Esophagus squamous epithelium (tissue), 5 donors: ENCODE measurements around the gene CALCR. TPM values are rescaled to one million over a fixed set of nuclear protein-coding genes. Genes with fewer than 3 reads are reported as not detected.
"Not testable (repeated sequence)": the region's sequence is repeated elsewhere in the genome, so short reads cannot be mapped to it uniquely, and the experiment has no call there.

Experiments used
- DNase-seq: peaks from one replicate; lab custom pipeline; 2025; lab: John Stamatoyannopoulos, UW
- H3K27ac ChIP-seq, 4 donors: fragments of 200-600 bp; sonication (generic); one replicate each; pipeline ENCODE4 v1.5.1; 2016 to 2019; ENCODE audit warnings: mild to moderate bottlenecking in 1 of 4
- H3K27me3 ChIP-seq, 4 donors: fragments of 200-600 bp; sonication (generic); 1 replicate in 3 of 4; 2 replicates in 1 of 4; pipeline versions ENCODE4 v1.5.1 to v1.6.0; 2017 to 2021; ENCODE audit warnings: antibody characterized with exemption in 1 of 4
- H3K36me3 ChIP-seq, 3 donors: fragments of 200-600 bp; sonication (generic); one replicate each; pipeline ENCODE4 v1.5.1; 2016 to 2019
- H3K4me1 ChIP-seq, 3 donors: fragments of 200-600 bp; sonication (generic); one replicate each; pipeline ENCODE4 v1.5.1; 2017 to 2019
- H3K4me3 ChIP-seq, 4 donors: fragments of 200-600 bp; sonication (generic); 1 replicate in 3 of 4; 2 replicates in 1 of 4; pipeline ENCODE4 v1.5.1; 2016 to 2019; ENCODE audit warnings: mild to moderate bottlenecking in 2 of 4, moderate library complexity in 1 of 4
- H3K9me3 ChIP-seq, 3 donors: fragments of 200-600 bp; sonication (generic); one replicate each; pipeline ENCODE4 v1.5.1; 2016 to 2019
- POLR2A ChIP-seq, 4 donors: fragments of 450-650 bp; IDR thresholded peaks; one replicate each; pipeline ENCODE4 v1.6.1; 2017; ENCODE audit warnings: antibody characterized with exemption in 4 of 4, mild to moderate bottlenecking in 4 of 4, moderate library complexity in 3 of 4
- WGBS, 2 donors: methylation state at CpG; one replicate each; pipeline ENCODE4 v1.1.5; 2018; 5-methylcytosine and 5-hydroxymethylcytosine counted together
- intact Hi-C: fragments of 100-400 bp; cut with DNase I; formaldehyde crosslinking; loops from one replicate; pipeline ENCODE4 v1.15.0; 2022
- total RNA-seq, 4 donors: library from RNA; depleted of rRNA; stranded (reverse); fragments of >200 nt; gene quantifications; one replicate each; pipeline ENCODE4 v1.1.0, GENCODE V29; 2016
- TF ChIP-seq, protein P1 (sequence below), 6 experiments: fragments of 450-650 bp in 4 of 6; fragments of 200-600 bp in 2 of 6; sonication (generic) in 2 of 6; IDR thresholded peaks; one replicate each; pipeline ENCODE4 v1.5.1; 2016 to 2019; ENCODE audit warnings: antibody characterized with exemption in 6 of 6, mild to moderate bottlenecking in 4 of 6, moderate library complexity in 4 of 6
- donor health status: DM: yes; HTN: yes; CAD: no.

CALCR gene
- total RNA-seq, 4 donors from 2014 or later: 0.19 TPM; not detected in 3

DNA sequence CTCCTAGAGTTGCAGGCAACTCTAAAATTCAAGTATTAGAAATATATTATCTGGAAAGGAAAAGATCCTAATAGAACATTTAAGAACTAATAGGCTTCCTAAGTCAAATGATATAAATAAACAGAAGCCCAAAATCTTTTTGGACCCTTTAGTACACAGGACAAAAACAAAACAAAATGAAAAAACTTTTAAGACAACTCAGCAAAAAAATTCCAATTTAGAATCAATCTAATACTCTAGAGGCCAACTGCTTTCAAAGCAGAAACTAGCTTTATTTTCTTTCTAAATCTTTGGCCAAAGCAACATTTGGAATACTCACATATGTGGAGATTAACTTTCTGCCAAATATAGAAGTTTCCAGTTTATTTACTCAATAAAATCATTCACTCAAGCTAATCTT lies 65.2 kb downstream of the CALCR start:
- H3K4me1 ChIP-seq: no peaks in the 10 kb centered on the region
- H3K9me3 ChIP-seq: no peaks in the 10 kb centered on the region
- H3K27me3 ChIP-seq: no peaks in the 10 kb centered on the region
- no peak overlapping the region for H3K4me3 ChIP-seq
- no peaks in the 10 kb centered on the region for H3K36me3 ChIP-seq
- no peak overlapping the region for H3K27ac ChIP-seq
- intact Hi-C loops: no loop called here
- DNase-seq: no peak
- TF ChIP-seq, protein P1, sequence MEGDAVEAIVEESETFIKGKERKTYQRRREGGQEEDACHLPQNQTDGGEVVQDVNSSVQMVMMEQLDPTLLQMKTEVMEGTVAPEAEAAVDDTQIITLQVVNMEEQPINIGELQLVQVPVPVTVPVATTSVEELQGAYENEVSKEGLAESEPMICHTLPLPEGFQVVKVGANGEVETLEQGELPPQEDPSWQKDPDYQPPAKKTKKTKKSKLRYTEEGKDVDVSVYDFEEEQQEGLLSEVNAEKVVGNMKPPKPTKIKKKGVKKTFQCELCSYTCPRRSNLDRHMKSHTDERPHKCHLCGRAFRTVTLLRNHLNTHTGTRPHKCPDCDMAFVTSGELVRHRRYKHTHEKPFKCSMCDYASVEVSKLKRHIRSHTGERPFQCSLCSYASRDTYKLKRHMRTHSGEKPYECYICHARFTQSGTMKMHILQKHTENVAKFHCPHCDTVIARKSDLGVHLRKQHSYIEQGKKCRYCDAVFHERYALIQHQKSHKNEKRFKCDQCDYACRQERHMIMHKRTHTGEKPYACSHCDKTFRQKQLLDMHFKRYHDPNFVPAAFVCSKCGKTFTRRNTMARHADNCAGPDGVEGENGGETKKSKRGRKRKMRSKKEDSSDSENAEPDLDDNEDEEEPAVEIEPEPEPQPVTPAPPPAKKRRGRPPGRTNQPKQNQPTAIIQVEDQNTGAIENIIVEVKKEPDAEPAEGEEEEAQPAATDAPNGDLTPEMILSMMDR (IDR thresholded peaks at IDR 0.05): no peak
- no peak for TF ChIP-seq POLR2A (IDR thresholded peaks at IDR 0.05)

DNA sequence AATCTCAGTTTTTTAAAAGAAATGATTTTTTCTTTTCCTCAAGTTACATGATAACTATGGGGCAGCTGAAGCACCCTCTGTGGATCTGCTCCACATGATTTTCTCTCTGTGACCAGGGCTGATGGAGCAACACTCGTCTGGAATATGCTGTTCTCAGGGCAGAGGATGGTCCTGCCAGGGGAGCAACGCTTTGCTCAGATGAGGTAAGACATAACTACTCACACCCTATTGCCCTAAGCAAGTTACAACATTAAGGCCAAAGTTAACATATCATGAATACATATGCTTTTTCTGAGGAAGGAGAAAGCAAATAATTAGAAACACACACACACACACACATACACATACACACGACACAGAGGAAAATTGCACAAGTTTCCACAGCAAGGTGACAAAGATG lies 71.4 kb downstream of the CALCR start:
- TF ChIP-seq POLR2A (IDR thresholded peaks at IDR 0.05): no peak
- TF ChIP-seq, protein P1 (IDR thresholded peaks at IDR 0.05): no peak
- Histone ChIP-seq H3K36me3 (no peaks in the 10 kb centered on the region), H3K27ac (no peak overlapping the region), H3K27me3 (no peaks in the 10 kb centered on the region), H3K4me3 (no peak overlapping the region), H3K9me3 (no peaks in the 10 kb centered on the region), H3K4me1 (no peaks in the 10 kb centered on the region)
- 48 to 53% methylated on average over 2 to 3 of the region's 3 CpGs for WGBS, 2 donors
- intact Hi-C loops: no loop called here
- DNase-seq: no peak

DNA sequence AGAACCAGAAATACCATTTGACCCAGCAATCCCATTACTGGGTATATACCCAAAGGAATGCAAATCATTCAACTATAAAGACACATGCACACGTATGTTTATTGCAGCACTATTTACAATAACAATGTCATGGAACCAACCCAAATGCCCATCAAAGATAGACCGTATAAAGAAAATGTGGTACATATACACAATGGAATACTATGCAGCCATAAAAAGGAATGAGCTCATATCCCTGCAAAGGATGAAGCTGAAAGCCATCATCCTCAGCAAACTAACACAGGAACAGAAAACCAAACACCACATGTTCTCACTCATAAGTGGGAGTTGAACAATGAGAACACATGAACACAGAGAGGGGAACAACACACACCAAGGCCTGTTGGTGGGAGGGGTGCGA lies 82.7 kb downstream of the CALCR start:
- H3K9me3 ChIP-seq, DNase-seq, H3K36me3 ChIP-seq, H3K4me3 ChIP-seq, H3K4me1 ChIP-seq, intact Hi-C loops, H3K27ac ChIP-seq, H3K27me3 ChIP-seq: not testable (repeated sequence)
- 81 to 86% methylated on average over 3 of the region's 3 CpGs for WGBS, 2 donors

DNA sequence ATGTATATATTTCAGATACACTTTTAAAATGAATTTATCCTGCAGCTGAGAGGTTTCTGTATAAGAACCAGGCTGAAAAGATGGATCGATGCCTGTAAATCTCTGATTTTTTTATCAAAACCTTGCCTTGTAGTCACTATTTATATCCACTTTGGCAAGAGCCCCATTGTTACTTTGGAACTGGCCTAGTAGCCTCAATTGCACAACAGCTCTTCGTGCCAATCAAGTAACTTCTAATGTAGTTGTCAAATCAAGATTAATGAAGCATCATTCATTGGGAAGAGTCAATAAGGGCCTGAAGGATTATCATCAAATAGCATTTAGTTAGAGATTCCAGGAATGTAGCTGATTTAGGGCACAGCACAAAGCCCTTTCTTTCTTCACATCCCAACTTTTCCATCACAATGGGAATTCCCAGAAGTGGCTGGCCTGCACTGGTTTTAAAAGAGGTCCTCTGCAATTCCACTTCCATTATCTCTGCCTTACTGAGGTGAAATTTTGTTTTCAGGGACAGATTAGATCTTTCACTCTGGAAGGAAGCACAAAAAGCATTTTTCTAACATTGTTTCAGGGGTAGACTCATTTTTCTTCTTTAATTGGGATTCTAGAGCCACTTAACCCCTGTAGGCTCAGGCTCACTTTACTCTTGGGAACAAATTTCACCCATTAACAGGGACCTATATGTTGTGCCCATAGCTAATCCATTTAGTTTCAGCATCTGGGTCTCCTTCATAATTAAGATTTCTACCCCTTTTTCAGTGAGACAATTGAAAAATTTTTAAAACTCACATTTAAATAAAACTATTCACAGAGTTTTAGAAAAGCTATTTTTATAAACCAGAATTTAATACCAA lies 97.8 kb downstream of the CALCR start:
- intact Hi-C loops: no loop called here
- no peak for DNase-seq

DNA sequence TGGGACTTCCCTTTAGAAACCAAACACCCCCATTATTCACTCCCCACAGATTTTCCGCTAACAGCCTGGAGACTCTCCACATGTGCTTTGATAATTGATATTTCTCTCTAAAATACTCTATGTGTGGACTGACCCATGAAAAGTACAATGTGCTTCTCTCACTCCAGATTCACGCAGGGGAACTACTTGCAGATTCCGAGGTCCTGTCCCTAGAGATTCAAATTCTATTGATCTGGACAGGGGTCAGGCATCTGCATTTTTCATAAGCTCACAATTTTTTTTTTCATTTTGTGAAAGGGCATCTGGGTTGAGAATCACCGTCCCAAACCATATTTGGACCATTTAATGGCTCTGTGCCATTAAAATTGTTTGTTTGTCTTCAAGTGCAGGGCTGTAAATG lies 98.7 kb downstream of the CALCR start:
- WGBS, 2 donors: 40 to 45% methylated on average over 4 of the region's 4 CpGs
- no peak for TF ChIP-seq POLR2A (IDR thresholded peaks at IDR 0.05)
- TF ChIP-seq, protein P1 (IDR thresholded peaks at IDR 0.05): no peak
- Histone ChIP-seq H3K4me1 (no peaks in the 10 kb centered on the region), H3K27ac (no peak overlapping the region), H3K4me3 (no peak overlapping the region), H3K27me3 (no peaks in the 10 kb centered on the region), H3K36me3 (no peaks in the 10 kb centered on the region), H3K9me3 (no peaks in the 10 kb centered on the region)
- intact Hi-C loops: no loop called here
- no peak for DNase-seq

More for the DNA sequence above, 97.8 kb downstream of the CALCR start:
- Histone ChIP-seq H3K27me3 (no peaks in the 10 kb centered on the region), H3K4me1 (no peaks in the 10 kb centered on the region), H3K9me3 (no peaks in the 10 kb centered on the region), H3K27ac (no peak overlapping the region), H3K36me3 (no peaks in the 10 kb centered on the region), H3K4me3 (no peak overlapping the region)
- 50 to 56% methylated on average over 2 of the region's 2 CpGs for WGBS, 2 donors
- TF ChIP-seq, protein P1 (IDR thresholded peaks at IDR 0.05): no peak
- TF ChIP-seq POLR2A (IDR thresholded peaks at IDR 0.05): no peak
